Tibial nerve (tissue), 4 donors: Measurements from ENCODE around the gene LYPD6. TPM values are rescaled to one million over a fixed set of nuclear protein-coding genes. Genes with fewer than 3 reads are reported as not detected.

Source experiments
- DNase-seq, 2 donors: peaks; one replicate each; pipeline ENCODE4 v3.0.0-alpha.2; 2019; ENCODE audit warnings: low spot score in 2 of 2
- H3K27ac ChIP-seq, 4 donors: fragments of 200-600 bp; sonication (generic) in 3 of 4; one replicate each; pipeline ENCODE4 v1.5.1; 2017 to 2019; ENCODE audit warnings: mild to moderate bottlenecking in 1 of 4
- H3K27me3 ChIP-seq, 2 donors: fragments of 200-600 bp; sonication (generic) in 1 of 2; one replicate each; pipeline versions ENCODE4 v1.5.1 to v1.6.0; 2017 to 2019
- H3K36me3 ChIP-seq, 3 donors: fragments of 200-600 bp; sonication (generic); one replicate each; pipeline ENCODE4 v1.5.1; 2018 to 2019
- H3K4me1 ChIP-seq, 4 donors: fragments of 200-600 bp; sonication (generic) in 3 of 4; one replicate each; pipeline ENCODE4 v1.5.1; 2017 to 2019
- H3K4me3 ChIP-seq, 4 donors: fragments of 200-600 bp; sonication (generic) in 3 of 4; one replicate each; pipeline ENCODE4 v1.5.1; 2017 to 2019; ENCODE audit warnings: mild to moderate bottlenecking in 1 of 4, moderate library complexity in 1 of 4
- H3K9me3 ChIP-seq, 4 donors: fragments of 200-600 bp; sonication (generic) in 3 of 4; one replicate each; pipeline ENCODE4 v1.5.1; 2017 to 2019
- CTCF ChIP-seq, 5 experiments: fragments of 200-600 bp in 3 of 5; fragments of 450-650 bp in 2 of 5; sonication (generic) in 3 of 5; IDR thresholded peaks; one replicate each; pipeline ENCODE4 v1.5.1; 2016 to 2019; ENCODE audit warnings: antibody characterized with exemption in 5 of 5, mild to moderate bottlenecking in 3 of 5, moderate library complexity in 2 of 5
- EP300 ChIP-seq, 2 donors: sonication (generic); formaldehyde crosslinking; IDR thresholded peaks; one replicate each; pipeline ENCODE4 v1.6.1; 2017; ENCODE audit warnings: antibody characterized with exemption in 2 of 2, mild to moderate bottlenecking in 1 of 2
- POLR2A ChIP-seq, 2 donors: fragments of 450-650 bp; IDR thresholded peaks; one replicate each; pipeline ENCODE4 v1.6.1; 2017; ENCODE audit warnings: antibody characterized with exemption in 2 of 2, mild to moderate bottlenecking in 2 of 2, moderate library complexity in 2 of 2
- WGBS, 2 donors: methylation state at CpG; one replicate each; pipeline ENCODE4 v1.1.5; 2018; 5-methylcytosine and 5-hydroxymethylcytosine counted together
- total RNA-seq, 4 donors: library from RNA; depleted of rRNA; stranded (reverse); fragments of >200 nt; gene quantifications; one replicate each; pipeline ENCODE4 v1.1.0, GENCODE V29; 2016

The LYPD6 gene
- total RNA-seq, 4 donors from 2014 or later, result 2.4 to 10.7 (median 8.2) TPM

DNA sequence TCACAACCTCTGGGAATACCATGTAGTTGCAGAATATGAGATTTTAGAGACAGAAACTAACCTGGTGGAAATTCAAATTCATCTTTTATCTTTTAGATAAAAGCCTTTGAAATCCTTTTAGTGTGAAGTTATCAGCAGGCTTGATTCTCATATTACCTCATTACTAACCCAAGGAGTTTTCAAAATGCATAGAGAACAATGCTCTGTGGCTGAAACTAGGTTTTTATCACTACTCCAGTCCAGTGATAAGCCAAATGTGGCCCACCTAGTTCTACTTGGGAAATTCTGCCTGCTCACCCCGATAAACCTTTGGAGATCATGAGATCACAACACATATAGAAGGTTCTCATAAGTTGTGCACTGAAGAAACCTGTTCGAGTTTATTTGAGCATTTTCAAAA, 135.5 kb downstream of the LYPD6 start:
- no peak overlapping the region for H3K27ac ChIP-seq
- WGBS, 2 donors, result 87 to 93% methylated on average over 2 of the region's 2 CpGs
- TF ChIP-seq EP300 (IDR thresholded peaks at IDR 0.05) (no peak), CTCF (IDR thresholded peaks at IDR 0.05) (no peak), POLR2A (IDR thresholded peaks at IDR 0.05) (no peak)

GRCh38 chr2:149466635-149467034, 136.2 kb downstream of the LYPD6 start:
- no peak overlapping the region for H3K4me3 ChIP-seq
- H3K27ac ChIP-seq, result no peak overlapping the region
- TF ChIP-seq EP300 (IDR thresholded peaks at IDR 0.05) (no peak), CTCF (IDR thresholded peaks at IDR 0.05) (no peak)
- peaks cover 0 to 4% (median 0%) of the 10 kb centered on the region in 3 donors for H3K36me3 ChIP-seq
- DNase-seq, result no peak
- peaks cover 0 to 8% (median 0%) of the 10 kb centered on the region in 4 donors for H3K9me3 ChIP-seq
- WGBS, 2 donors, result 52 to 64% methylated on average over 3 of the region's 3 CpGs
- no peaks in the 10 kb centered on the region for H3K4me1 ChIP-seq
- H3K27me3 ChIP-seq, result no peaks in the 10 kb centered on the region

More for the DNA sequence above, 135.5 kb downstream of the LYPD6 start:
- Histone ChIP-seq H3K36me3 (peaks cover 0 to 4% (median 0%) of the 10 kb centered on the region in 3 donors), H3K27me3 (no peaks in the 10 kb centered on the region), H3K4me1 (no peaks in the 10 kb centered on the region), H3K9me3 (peaks cover 0 to 14% (median 0%) of the 10 kb centered on the region in 4 donors), H3K4me3 (no peak overlapping the region)
- no peak for DNase-seq

DNA sequence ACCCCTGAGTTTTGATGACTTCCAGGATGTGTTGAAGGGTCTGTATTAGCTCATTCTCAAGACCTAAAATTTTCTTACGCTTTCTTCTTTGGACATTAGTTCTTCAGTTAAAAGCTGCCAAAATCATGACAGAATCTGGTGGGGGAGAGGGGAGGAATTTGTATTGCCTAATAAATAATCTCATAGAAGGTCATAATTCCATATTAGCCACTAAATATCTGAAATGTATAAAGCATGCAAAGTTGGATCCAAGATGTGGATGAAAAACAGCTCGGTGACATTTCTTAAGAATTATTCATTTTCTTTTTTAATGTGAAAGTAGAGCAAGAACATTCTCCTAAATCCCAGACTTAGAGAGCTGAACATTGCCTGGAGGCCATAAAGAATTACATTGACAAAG, 137.0 kb downstream of the LYPD6 start:
- no peak overlapping the region for H3K4me3 ChIP-seq
- H3K36me3 ChIP-seq, result peaks cover 0 to 4% (median 0%) of the 10 kb centered on the region in 3 donors
- no peak for TF ChIP-seq POLR2A (IDR thresholded peaks at IDR 0.05)
- TF ChIP-seq CTCF (IDR thresholded peaks at IDR 0.05), result no peak
- no peaks in the 10 kb centered on the region for H3K9me3 ChIP-seq
- H3K27ac ChIP-seq, result no peak overlapping the region
- WGBS, 2 donors, result 68 to 78% methylated on average over 2 of the region's 2 CpGs
- H3K4me1 ChIP-seq, result no peaks in the 10 kb centered on the region
- H3K27me3 ChIP-seq, result no peaks in the 10 kb centered on the region
- no peak for DNase-seq

DNA sequence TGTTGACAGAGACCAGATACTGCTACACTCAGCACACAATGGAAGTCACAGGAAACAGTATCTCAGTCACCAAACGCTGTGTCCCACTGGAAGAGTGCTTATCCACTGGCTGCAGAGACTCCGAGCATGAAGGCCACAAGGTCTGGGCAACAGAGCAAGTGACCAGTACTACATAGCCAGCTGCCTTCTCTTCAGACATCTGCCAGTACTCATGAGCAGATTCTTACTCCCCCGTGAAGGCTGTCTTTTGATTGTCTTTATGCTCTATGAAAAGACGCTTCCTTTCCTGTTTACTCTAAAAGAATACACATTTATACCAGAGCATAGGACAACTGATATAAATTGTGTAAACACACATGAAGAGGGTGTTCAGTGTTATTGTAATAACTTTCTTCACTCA, 138.2 kb downstream of the LYPD6 start:
- H3K4me1 ChIP-seq, result no peaks in the 10 kb centered on the region
- H3K4me3 ChIP-seq, result no peak overlapping the region
- no peaks in the 10 kb centered on the region for H3K9me3 ChIP-seq
- no peak for TF ChIP-seq CTCF (IDR thresholded peaks at IDR 0.05)
- TF ChIP-seq POLR2A (IDR thresholded peaks at IDR 0.05), result no peak
- TF ChIP-seq EP300 (IDR thresholded peaks at IDR 0.05), result no peak
- DNase-seq, result no peak
- no peaks in the 10 kb centered on the region for H3K27me3 ChIP-seq
- H3K36me3 ChIP-seq, result peaks cover 0 to 4% (median 0%) of the 10 kb centered on the region in 3 donors
- H3K27ac ChIP-seq, result no peak overlapping the region
- 77 to 79% methylated on average over 4 of the region's 4 CpGs for WGBS, 2 donors

DNA sequence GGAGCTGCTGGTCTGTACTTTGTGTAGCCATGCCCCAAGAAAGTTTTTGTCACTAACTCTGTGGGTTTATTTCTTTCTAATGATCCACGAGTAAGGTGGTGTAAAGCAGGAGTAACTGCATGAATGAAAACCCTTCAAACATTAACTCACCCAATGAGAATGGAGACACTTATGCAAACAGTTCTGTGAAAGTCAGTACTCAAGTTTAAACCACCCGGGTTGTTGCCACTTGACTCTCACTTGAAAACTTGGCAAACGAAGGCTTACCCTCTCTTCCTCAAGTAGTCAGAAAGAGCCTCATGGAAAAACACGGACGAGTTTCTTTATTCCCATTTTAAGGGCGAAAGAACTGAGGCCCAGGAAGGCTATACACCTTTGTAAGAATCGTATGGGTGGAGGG, 139.7 kb downstream of the LYPD6 start:
- DNase-seq, result no peak
- WGBS, 2 donors, result 88 to 90% methylated on average over 7 of the region's 7 CpGs
- TF ChIP-seq CTCF (IDR thresholded peaks at IDR 0.05), result no peak
- TF ChIP-seq POLR2A (IDR thresholded peaks at IDR 0.05), result no peak
- TF ChIP-seq EP300 (IDR thresholded peaks at IDR 0.05), result no peak
- Histone ChIP-seq H3K4me1 (no peaks in the 10 kb centered on the region), H3K36me3 (peaks cover 0 to 4% (median 0%) of the 10 kb centered on the region in 3 donors), H3K27me3 (no peaks in the 10 kb centered on the region), H3K27ac (no peak overlapping the region), H3K4me3 (no peak overlapping the region), H3K9me3 (no peaks in the 10 kb centered on the region)
